ENCODE measurements around the gene OSBPL9.
"Not testable (repeated sequence)": the region's sequence is repeated elsewhere in the genome, so short reads cannot be mapped to it uniquely, and the experiment has no call there.

DNA sequence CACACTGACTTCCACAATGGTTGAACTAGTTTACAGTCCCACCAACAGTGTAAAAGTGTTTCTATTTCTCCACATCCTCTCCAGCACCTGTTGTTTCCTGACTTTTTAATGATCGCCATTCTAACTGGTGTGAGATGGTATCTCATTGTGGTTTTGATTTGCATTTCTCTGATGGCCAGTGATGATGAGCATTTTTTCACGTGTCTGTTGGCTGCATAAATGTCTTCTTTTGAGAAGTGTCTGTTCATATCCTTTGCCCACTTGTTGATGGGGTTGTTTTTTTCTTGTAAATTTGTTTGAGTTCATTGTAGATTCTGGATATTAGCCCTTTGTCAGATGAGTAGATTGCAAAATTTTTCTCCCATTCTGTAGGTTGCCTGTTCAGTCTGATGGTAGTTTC lies 85.3 kb downstream of the OSBPL9 start:
- TF ChIP-seq, protein P1, sequence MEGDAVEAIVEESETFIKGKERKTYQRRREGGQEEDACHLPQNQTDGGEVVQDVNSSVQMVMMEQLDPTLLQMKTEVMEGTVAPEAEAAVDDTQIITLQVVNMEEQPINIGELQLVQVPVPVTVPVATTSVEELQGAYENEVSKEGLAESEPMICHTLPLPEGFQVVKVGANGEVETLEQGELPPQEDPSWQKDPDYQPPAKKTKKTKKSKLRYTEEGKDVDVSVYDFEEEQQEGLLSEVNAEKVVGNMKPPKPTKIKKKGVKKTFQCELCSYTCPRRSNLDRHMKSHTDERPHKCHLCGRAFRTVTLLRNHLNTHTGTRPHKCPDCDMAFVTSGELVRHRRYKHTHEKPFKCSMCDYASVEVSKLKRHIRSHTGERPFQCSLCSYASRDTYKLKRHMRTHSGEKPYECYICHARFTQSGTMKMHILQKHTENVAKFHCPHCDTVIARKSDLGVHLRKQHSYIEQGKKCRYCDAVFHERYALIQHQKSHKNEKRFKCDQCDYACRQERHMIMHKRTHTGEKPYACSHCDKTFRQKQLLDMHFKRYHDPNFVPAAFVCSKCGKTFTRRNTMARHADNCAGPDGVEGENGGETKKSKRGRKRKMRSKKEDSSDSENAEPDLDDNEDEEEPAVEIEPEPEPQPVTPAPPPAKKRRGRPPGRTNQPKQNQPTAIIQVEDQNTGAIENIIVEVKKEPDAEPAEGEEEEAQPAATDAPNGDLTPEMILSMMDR (IDR thresholded peaks at IDR 0.05; ENCODE audit: poor library complexity) = not testable (repeated sequence)
- TF ChIP-seq EZH2 (IDR thresholded peaks at IDR 0.05; ENCODE audit: borderline replicate concordance); EZH2phosphoT487 (IDR thresholded peaks at IDR 0.05; ENCODE audit: low read depth, severe bottlenecking, unreplicated experiment): not testable (repeated sequence)
